ENCODE measurements around the gene TMEM39B.
"Not testable (repeated sequence)": the region's sequence is repeated elsewhere in the genome, so short reads cannot be mapped to it uniquely, and the experiment has no call there.

Gene TMEM39B

DNA sequence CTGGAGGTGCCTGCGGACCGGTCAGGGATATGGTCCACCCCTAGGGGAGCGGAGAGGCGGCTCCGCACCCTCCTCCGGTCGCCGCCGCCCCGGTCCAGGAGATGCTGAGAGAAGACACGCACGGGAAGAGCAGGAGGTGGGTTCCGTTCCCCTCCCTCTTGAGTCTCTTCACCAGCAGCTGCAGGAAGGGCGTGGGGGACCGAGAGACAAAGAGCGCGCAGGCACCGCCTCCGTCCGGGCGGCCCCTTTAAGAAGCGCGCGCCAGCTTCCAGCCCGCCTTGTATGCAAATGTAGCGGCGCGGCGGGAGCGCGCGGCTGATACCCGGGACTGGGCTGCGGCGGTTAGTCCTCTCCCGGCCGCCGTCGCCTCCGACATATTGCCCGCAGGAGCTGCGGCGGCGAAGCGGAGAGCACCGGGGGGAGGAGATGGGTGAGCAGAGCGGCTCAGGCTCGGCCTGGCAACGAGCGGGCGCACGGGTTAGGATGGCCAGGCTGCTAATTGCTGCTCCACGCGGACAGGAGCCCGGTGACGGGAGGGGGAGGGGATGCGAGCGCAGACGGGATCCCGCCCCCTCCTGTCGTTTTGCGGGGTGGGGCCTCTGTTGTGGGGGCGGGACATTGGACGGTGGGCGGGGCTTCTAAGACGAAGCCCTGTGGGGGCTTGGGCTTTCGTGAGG is at the start of gene TMEM39B:
Gene TMEM39B (plus strand): TSS at position 318 of the 677 bp plus-strand sequence. CDS start 109 bp downstream, at position 427.
- peak; percentile 88 for DNase-seq

DNA sequence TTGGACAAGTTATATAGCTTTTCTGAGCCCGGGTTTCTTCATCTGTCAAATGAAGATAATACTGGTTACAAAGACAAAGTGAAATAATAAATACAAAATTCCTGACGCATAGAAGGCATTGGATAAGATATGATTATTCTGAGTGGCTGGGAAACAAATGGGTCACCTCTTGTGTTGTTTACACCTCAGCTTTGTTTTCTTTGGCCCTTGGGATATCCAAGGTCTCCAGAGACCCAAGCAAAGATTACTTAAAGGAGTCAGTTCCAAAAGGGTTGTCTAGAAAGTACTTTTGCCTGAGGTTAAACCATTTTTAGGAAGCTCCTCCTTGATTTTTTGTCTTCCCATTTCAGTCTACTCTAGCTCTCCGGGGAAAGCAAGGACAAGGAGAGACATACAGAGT is 49.4 kb upstream of the TMEM39B start:
- no peak for DNase-seq

DNA sequence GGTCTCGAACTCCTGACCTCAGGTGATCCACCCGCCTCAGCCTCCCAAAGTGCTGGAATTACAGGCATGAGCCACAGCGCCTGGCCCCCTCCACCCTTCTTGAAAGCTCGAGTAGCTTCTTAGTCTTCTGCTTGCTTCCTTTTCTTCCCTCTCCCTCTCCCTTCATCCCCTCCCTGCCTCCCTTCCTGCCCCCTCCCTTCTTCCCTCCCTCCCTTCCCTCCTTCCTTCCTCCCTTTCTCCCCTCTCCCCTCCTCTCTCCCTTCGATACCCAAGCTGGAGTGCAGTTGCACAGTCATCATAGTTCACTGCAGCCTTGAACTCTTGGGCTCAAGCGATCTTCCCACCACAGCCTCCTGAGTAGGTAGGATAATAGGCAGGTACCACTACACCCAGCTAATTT is 47.2 kb upstream of the TMEM39B start:
- DNase-seq, result no peak

DNA sequence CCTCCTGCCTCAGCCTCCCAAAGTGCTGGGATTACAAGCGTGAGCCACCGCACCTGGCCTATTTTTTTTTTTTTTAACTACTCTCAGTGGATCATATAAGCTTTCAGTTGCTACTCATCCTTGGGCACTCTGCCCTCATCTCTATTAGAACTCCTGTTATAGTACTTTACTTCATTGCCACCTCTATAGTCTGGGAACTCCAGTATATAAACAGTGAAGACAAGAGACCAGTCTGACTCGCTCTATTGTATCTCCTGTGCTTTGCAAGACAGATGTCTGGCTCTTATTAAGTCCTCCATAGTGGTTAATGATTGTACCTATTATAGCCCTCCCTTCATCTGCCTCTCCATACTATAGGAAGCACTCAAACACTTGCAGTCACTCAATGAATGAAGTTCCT is 44.0 kb upstream of the TMEM39B start:
- DNase-seq, result no peak

DNA sequence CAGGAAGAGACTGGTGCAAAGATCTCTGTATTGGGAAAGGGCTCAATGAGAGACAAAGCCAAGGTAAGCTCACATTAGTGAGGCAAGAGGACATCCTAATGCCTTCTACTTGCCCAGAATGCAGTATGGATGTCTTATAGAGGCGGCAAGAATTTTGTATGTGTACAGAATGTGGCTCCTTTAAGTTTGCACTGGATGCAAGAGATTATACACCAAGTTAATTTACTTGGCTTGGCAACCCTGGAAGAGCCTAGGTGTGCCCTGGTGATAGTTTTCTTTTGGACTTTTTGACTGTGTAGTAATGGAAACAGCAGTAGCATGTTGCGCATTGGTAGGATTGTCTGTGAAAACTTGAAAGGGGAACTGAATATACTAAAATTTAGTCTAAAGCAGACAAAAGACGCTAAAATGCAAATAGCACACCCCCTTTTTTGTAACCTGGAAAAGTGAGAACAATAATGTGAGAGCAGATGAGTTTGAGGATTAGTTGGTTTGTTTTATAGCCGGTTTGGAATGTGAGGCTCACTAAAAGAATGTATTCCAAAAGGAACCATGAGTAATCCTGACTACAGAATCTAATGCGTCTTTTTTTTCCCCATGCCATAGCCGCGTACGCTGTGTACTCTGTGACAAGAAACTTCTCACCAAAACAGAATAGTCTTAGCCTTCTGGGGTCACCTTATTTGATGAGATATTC is 41.0 kb upstream of the TMEM39B start:
- DNase-seq, result no peak

DNA sequence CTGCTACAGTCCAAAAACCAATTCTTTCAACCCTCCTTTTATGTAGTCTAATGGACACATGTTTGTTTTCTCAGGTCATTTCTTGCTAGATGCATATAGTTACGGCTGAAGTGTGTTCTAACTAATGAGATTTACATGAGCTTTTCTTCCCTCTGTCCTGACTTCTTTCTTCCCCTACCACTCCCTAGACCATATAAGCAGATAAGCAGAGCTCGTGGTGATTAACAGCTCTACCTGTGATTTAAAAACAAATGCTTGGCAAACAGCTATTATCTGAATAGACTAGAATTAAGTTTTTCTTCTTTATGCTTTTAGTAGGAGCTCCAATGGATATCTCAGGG is 40.5 kb upstream of the TMEM39B start:
- no peak for DNase-seq

DNA sequence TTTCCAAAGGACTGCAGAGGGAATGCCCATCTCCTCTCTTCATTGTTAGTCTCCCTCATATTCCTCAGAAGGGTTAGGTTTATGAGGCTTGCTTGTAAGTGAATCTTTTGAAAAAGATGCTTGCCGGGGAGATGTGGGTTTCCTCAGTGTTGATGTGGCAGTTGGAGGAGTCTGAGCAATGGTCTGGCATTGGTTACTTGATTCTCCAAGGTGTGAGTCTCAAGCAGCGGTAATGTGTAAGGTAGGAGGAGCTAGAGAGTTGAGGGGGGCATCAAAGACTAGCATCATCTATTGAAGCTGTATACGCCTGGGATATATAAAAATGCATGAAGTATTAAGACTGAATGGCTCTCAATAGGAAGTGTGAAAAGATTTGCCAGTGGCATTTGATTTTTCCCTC is 37.6 kb upstream of the TMEM39B start:
- DNase-seq, result no peak

DNA sequence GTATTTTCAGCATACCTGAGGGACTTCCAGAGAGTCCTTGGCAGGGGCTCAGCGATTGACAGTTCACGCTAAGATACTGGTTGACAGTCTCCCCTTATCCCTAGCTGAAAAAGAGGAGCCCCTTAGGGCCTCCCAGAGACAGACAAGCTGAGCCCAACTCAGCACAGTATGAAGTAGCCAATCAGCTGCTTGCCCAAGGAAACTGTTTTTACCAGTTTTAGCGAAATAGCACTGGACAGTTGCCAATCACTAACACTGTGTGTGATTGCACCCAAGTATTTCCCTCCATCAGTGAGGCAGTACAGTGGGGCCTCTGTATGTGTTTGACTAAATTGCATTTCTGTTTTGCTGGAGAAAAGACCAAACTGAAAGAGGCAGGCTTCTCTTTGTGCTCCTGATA is 32.0 kb upstream of the TMEM39B start:
- no peak for DNase-seq

DNA sequence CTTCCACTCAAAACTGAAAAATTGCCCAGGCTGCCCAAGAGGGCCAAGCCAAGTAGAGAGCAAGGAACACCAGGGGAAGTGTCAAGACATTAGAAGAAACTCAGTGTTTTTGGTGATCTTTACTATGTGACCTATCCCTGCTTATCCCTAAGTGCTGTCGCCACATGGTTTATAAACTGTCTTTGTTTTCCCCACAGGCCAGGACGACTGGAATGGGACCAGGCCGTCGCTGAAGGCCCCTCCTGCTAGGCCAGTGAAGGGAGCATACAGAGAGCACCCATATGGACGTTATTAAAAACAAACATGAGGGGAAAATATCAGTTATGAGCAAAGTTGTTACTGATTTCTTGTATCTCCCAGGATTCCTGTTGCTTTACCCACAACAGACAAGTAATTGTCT is 30.4 kb upstream of the TMEM39B start:
- no peak for DNase-seq

DNA sequence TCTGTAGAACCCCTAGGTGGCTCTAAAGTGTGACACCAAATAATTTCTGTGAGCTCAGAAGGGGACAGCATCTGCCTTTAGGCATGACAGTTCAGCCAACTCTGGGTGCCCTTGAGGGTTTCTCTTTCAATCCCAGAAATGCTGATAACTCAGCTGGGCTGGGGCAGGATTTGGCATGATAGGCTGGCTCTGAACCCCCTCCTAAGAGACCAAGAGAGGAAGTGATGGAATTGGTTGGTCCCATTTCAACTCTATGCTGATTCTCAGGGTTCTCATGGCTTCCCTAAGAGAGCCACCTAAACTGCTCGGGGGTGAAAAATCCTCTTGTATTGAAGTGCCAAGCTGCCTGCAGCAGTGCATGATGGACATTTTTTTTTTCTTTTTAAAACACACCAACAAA is 28.5 kb upstream of the TMEM39B start:
- no peak for DNase-seq

DNA sequence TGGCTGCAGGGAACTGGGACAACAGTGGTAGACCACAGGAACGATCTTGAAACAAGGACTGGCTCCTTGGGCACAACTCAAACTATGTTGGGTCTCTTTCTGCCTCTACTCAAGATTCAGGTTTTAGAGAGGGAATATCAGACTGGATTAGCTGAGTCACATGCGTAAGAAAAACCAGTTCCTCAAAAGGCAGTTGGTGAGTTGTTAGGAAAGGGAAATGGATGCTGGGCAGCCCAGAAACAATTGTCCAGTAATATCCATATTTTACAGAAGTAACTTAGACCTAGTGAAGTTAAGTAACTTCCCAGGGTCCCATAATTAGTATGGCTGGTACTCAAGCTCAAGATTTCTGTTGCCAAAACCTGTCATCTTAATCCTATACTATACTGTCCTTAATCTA is 27.0 kb upstream of the TMEM39B start:
- no peak for DNase-seq

DNA sequence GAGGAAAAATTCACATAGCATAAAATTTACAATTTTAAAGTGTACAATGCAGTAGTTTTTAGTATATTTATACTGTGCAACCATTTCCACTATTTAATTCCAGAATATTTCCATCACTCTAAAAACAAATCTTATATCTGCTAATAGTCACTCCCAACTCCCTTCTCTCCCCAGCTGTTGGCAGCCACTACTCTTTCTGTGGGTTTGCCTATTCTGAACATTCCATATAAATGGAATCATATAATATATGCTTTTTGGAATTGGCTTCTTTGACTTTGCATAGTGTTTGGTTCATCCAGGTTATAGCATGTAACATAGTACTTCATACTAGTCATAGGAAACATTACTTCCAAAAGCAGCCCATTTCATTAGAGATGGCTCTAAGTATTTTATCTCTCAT is 25.0 kb upstream of the TMEM39B start:
- DNase-seq, result no peak

DNA sequence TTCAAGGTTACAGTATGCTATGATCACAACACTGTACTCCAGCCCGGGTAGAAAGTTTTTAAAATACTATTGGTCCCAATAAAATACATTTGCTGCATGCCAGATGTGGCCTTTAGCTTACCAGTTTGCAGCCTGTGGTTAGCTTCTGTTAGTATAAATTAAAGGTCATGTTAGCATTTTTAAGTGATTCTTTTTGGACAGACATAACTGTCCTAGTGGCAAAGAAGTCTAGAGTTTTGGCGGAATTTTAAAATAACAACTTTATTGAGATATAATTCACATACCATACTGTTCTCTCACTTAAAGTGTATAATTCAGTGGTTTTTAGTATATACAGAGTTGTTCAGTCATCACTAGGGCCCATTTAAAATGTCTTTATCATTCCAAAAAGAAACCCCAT is 24.3 kb upstream of the TMEM39B start:
- no peak for DNase-seq

DNA sequence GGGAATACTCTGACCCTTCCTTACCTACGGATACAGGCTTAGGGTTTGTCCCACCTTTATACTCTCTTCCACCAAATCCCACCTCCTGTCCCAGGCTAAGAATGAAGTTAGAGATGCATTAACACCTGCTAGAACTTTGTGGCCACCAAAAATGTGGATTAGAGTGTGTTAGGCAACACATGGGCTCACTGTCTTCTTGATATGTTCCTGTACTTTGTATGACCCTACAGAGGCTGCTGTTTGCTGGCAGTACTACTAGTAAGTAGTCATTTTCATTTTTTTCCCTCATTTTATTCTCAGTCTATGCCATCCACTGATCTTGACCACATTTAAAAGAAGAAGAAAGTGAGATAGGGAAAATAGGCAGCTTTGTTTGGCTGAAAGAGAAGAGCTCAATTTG is 21.0 kb upstream of the TMEM39B start:
- DNase-seq, result no peak

DNA sequence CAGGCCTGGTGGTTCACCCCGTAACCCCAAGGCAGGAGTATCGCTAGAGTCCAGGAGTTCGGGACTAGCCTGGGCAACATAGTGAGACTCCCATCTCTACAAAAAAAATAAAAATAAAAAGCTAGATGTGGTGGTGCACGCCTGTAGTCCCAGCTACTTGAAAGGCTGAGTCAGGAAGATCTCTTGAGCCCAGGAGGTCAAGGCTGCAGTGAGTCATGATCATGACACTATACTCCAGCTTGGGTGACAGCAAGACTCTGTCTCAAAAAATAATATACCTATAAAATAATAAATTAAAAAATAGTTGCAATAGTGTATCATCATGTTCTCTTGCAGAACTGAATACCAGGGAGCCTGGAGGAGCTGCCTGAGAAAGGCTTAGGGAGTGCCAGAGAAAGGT is 19.9 kb upstream of the TMEM39B start:
- DNase-seq, result no peak

DNA sequence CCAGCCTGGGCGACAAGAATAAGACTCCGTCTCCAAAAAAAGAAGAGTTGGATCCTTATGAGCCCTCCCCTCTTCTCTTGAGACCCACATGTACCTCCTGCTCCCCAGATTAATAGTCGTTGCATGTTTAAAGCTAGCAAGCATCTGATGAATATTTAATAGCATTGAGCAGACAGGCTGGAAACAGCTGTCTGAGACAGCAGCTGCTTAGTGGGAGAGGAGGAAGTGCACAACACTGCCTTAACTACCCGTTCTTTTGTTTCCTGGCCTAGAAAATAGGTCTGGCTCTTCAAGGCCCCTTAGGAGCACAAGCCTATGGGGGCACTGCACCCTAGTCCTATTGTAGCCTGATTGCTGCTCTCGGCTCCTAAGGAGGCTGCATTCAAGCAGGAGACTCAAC is 17.3 kb upstream of the TMEM39B start:
- no peak for DNase-seq

DNA sequence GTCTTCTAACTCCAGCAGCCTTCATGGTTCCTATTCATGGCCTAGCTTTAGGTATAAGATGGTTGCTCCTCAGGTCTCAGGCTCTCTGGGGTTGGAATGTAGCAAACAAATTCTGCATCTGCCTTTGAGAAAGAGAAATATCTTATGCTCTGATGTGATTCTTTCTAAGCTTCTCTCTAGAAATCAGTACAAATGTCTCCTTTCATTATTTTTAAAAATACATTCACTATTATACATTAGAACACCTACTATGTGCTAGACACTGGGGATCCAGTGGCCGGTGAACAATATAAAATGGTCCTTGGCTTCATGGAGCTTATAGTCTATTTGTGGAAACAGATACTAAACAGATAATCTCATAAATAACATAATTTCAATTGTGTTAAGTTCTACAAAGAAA is 16.1 kb upstream of the TMEM39B start:
- DNase-seq, result no peak

DNA sequence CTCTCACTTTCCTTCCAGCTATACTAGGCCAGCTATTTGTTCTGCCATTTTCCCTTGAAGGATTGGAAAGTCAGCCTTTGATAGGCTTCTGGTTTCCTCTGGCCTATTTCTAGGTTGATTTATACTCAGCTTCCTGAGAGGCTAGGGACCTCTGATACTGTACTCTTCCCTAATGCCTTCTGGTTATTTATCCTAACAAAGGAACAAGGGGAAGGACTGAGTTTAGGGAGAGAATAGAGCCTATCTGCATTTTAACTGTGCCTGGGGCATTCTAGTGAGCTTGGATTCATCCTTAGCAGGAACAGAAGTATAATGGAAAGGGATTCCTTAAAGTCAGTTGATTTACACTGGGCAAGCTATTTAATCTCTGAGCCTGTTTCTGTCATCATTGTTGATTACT is 11.8 kb upstream of the TMEM39B start:
- DNase-seq, result no peak

DNA sequence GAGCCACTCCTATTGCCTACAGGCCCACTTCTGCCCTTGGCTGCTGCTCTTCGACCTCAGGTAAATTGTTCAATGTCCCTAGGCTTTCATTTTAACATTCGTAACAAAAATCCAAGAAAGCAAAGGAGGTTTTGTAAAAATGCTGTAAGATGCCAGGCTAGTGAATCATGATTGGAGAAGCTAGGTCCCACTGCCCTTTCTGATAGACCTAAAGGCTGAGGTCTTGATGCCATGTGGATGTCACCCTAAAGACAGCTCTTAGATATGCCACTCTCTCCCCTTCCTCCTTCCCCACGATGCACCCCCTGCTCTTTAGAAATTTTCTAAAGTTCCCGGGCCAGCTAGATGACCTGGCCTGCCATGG is 9.9 kb upstream of the TMEM39B start:
- DNase-seq, result no peak

DNA sequence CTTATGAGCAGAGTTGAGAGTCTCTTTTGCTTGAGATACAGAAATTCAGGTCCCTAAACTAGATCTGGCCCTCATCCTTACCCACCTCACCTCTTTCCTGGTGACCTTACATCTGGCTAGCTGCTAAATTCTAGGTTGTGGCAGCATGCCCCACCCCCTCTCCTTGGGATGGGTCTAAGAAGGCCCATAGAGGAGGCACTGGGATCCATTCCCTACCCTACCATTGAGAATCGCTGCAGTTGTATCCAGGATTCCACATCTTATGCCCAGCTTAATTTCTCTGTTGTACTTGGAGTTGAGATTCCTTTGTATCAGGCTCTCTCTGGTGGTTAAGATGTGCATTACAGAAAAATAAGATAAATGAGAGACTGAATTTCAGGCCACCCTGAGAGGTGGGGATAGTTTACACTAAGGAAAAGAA is 9.5 kb upstream of the TMEM39B start:
- DNase-seq, result no peak

DNA sequence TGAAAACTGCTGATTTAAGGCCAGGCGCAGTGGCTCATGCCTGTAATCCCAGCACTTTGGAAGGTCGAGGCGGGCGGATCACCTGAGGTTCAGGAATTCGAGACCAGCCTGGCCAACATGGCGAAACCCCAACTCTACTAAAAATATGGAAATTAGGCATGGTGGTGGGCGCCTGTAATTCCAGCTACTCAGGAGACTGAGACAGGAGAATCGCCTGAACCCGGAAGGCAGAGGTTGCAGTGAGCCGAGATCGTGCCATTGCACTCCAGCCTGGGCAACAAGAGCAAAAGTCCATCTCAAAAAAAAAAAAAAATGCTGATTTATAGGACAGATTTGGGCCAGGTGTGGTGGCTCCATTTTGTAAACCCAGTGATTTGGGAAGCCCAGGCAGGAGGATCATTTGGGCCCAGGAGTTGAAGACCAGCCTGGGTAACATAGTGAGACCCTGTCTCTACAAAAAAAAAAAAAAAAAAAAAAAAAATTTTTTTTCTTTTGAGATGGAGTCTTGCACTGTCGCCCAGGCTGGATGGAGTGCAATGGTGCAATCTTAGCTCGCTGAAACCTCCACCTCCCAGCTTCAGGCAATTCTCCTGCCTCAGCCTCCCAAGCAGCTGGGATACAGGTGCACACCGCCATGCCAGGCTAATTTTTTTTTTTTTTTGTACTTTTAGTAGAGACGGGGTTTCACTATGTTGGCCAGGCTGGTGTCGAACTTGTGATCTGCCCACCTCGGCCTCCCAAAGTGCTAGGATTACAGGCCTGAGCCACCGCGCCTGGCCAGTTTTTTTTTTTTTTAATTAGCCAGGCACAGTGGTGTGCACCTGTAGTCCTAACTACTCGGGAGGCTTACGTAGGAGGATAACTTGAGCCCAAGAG is 6.9 kb upstream of the TMEM39B start:
- not testable (repeated sequence) for DNase-seq

DNA sequence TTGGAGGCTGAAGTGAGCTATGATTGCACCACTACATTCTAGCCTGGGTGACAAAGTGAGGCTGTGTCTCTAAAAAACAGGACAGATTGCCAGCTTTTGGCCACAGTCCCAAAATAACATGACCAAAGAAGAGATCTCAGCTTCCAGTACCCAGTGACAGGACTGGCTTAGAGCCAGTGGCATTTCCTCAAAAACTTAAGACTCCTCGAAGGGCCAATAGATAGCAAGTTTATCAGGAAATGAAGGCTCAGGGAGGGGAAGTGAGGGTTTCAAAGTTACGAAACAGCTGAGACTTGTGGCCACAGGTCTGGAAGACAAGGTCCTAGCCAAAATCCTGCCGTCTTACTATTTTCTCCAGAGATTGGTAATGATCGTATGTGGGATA is 6.3 kb upstream of the TMEM39B start:
- DNase-seq, result no peak

DNA sequence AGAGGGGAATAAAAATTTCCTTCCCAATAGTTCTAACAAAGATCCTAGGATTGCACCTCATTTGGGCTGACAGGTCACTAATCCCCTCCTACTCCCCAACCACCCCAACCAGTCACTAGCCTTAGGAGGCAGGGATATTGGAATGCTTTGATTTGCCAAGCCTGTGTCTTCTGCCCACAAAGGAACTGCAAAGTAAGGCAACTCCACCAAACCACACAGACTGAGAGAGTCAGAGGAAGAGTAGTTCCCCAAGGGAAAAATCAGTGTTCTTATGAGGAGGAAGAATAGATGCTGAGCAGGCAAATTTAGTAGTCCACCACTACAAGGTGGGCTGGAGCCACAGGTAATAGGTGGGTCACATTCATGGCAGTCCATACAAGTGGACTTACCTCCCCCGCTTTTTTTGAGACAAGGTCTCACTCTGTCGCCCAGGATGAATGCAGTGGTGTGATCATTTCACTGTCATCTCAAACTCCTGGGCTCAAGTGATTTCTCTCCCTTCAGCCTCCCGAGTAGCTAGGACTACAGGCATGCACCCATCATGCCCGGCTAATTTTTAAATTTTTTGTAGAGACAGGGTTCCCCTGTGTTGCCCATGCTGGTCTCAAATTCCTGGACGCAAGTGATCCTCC is 3.7 kb upstream of the TMEM39B start:
- DNase-seq, result no peak
